HG02623 (cell line): Measurements from ENCODE around the gene OR52A5.
"Not testable (repeated sequence)": the region's sequence is repeated elsewhere in the genome, so short reads cannot be mapped to it uniquely, and the experiment has no call there.

Experiments used
- ATAC-seq: cut with Tn5 transposase; IDR thresholded peaks from one replicate; pipeline ENCODE4 v1.9.1; 2021; ENCODE audit warnings: moderate library complexity; ENCODE audit not compliant: unreplicated experiment

OR52A5 gene

DNA sequence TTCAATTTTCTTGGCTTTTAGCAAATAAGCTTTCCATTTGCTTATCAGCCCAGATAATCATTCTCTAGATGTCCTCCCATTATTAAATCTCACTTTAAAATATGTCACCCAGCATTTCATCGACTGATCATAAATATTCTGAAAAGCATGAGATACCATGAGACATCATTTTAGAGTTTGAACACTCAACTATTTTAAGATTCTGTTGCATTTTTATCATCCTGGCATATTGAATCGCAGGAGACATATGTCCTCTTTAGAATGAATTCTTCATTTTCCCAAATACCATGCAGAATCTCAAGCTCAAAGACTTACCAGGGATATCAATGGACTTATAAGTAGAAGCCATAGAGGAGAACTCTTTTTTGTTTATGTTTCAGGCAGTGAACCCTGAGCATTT is at the start of gene OR52A5:
TSS of gene OR52A5 (minus strand) at position 361 of the 400 bp plus-strand sequence. CDS start 5,714 bp downstream, outside the sequence.
- ATAC-seq: no peak

DNA sequence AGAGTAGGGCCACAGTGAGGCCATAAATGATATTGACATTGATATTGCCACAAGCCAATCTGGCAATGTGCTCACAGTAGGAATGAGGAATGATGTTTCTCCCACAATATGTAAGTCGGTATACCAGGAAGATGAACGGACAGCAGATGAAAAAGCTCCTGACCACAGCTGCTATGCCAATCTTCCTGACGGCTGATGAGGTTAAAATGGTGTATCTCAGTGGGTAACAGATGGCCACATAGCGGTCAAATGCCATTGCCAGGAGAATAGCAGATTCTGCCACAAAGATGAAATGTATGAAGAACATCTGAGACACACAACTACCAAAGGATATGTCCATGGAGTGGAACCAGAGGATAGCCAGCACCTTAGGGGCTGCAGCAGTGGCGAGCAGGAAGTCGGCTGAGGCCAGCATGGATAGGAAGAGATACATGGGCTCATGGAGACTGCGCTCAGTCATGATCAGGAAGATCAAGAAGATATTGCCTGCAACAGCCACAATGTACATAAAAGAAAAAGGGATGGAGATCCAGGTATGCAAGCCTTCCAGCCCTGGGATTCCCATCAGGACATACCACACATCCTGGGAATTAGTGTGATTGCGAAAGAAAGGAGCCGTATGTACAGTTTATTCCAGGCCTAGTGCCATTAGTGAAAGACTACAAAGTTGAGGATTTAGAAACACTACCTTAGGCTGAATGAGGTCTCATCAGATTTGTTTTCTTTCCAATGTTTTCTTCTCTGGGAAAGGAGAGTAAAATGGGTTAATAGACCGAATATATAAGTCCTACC is 40.1 kb upstream of the OR52A5 start:
- no peak for ATAC-seq

DNA sequence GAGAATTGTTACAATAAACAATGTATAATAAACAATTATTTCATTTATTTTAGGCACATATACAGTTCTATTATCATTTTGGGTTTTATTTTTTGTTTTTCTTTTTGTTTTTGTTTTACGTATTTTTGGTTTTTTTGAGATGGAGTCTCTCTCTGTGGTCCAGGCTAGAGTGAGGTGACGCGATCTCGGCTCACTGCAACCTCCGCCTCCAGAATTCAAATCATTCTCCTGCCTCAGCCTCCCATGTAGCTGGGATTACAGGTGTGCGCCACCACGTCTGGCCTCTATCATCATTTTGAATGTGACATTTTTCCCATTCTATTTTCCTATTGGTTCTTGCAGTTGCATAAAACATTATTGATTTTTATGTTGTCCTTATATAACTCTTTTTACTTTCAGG is 36.8 kb upstream of the OR52A5 start:
- no peak for ATAC-seq

DNA sequence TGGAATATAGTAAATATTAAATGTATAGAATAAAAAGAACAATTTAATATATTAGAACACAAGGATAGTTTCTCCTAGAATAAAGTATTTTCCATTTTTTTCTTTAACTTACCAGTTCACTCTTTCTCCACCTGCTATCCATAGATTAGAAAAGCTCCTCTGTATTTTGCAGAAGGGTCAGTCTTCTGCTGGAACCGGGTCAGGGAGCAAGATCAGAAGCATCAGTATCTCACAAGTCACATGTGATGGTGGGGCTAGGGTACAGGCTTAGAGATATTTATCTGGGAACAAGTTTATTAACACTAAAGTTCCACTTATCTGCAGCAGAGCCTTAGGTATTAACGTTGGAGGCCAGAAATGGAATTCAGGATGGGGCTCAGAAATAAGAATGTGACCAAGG is 33.7 kb upstream of the OR52A5 start:
- no peak for ATAC-seq

DNA sequence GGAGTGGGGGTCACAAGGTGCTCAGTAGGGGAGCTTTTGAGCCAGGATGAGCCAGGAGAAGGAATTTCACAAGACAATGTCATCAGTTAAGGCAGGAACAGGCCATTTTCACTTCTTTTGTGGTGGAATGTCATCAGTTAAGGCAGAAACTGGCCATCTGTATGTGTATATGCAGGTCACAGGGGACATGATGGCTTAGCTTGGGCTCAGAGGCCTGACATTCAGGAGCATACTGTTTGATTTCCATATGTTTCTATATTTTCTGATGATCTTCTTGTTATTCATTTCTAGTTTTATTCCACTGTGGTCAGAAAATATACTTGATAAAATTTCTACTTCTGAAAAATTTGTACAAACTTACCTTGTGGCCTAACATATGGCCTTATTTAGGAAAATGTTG is 27.7 kb upstream of the OR52A5 start:
- not testable (repeated sequence) for ATAC-seq

DNA sequence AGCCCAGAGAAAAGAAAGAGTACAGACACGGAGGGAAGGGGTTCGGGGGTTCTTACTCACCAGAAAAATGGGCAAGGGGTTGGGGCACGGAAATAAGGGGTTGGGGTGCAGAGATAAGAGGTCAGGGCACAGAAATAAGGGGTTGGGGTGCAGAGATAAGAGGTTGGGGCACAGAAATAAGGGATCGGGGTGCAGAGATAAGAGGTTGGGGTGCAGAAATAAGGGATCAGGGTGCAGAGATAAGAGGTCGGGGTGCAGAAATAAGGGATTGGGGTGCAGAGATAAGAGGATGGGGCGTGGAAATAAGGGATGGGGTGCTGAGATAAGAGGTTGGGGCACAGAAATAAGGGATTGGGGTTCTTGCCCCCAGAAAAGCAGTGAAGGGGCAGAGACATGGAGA is 26.7 kb upstream of the OR52A5 start:
- not testable (repeated sequence) for ATAC-seq

DNA sequence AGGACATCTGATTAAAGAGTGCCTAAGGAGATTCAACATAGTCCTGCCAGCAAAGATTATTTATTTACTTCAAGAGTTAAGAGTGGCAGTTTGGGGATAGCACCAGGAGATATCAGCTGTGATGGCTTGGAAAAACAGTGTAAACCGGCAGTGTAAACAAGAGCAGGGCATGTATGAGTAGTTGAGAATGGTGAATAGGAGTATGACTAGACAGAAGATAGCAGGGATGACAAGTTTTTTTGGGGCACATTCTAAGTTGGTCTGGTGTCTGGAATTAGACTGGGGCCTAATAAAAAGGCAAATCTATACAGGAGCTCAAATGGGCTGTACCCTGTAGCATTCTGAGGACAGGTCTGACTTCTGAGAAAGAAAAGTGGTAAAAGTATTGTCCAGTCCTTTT is 22.9 kb upstream of the OR52A5 start:
- not testable (repeated sequence) for ATAC-seq

DNA sequence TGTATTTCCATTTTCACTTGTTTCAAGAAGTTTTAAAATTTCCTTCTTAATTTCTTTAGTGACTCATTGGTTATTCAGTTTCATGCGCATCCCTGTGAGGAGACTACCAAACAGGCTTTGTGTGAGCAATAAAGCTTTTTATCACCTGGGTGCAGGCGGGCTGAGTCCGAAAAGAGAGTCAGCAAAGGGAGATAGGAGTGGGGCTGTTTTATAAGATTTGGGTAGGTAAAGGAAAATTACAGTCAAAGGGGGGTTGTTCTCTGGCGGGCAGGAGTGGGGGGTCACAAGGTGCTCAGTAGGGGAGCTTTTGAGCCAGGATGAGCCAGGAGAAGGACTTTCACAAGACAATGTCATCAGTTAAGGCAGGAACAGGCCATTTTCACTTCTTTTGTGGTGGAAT is 22.1 kb upstream of the OR52A5 start:
- ATAC-seq: not testable (repeated sequence)

DNA sequence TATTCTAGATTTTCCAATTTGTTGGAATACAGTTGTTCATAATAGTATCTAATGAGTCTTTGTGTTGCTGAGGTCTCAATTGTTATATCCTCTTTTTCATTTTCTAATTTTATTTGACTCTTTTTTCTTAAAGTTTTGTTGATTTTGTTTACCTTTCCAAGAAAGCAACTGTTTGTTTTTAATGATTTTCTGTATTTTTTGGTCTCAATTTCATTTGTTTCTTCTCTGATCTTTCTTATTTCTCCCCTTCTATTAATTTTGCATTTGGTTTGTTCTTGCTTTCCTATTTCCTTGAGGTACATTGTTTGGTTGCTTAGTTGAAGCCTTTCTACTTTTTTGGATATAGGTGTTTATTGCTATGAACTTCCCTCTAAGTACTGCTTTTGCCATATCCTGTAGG is 21.6 kb upstream of the OR52A5 start:
- ATAC-seq: no peak

DNA sequence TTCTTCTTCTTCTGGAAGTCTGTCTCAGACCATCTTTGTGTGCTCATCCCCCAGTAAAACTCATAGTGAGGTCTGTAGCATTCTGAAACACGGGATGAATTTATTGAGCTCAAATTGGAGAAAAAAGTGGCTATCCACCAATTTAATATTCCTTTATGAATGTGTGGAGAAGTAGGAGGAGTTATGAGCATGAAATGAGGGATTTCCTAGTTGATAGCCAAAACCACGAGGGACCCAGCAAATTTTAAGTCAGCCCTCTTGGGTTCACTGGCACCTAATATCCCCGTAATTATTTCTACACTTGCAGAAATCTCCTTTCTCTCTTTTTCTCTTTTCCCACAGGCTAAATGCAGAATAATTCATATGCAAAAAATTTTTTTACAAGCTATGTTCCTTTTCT is 16.5 kb upstream of the OR52A5 start, which contains the start of gene OR52A1:
TSS of gene OR52A1 (minus strand) at position 101 of the 400 bp plus-strand sequence. CDS start 2,388 bp downstream, outside the sequence.
- ATAC-seq: no peak

DNA sequence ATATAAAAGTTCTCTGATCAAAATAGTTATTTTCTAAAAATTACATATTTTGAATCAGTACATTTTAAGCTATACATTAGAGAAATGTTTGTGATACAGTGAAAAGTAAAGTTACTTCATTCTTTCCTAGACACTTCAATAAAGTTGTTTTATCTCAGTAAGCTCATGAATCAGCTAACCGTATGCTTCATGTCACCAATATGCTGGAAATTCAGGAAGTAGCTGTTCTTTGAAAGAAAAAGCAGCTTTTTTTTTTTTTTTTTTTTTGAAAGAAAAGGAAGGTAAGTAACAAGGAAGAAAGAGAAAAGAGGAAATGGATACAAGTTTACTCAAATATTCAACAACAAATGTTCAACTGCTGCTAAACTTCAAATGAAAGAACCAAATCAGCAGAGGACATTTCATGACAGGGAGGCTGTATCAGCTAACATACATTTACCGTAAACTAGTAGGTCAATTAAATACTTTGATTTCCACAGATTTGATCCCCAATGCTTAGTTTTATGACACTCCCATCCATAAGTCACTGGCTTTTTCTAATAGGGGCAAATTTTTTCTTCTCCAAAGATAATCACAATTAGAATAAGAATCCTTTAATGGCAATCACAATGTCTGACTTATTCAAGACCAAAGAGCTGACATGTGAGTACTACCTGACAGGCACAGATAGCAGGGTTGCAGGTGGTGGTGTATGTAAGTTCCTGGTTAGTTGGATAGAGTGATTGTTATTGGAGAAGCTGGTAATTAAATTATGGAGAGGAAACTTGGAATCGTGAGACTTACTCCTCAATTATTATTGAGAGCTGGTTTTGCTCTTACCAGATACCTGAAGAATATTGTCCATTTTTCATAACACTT is 15.6 kb upstream of the OR52A5 start:
- no peak for ATAC-seq

DNA sequence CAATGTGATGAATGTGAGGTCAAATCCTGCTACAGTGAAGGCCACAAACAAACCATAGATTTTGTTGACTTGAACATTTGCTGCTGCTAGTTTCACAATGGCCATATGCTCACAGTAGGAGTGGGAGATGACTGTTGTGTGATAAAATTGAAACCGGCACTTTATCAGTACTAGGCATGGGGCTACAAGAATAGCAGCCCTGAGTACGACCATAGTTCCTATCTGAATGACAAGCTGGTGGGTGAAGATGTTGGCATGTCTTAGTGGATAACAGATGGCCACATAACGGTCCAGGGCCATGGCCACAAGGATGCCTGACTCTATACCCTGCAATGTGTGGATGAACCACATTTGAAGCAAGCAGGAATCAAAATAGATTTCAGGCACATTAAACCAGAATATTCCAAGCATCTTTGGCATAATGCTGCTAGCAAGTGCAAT is 13.6 kb upstream of the OR52A5 start:
- no peak for ATAC-seq

DNA sequence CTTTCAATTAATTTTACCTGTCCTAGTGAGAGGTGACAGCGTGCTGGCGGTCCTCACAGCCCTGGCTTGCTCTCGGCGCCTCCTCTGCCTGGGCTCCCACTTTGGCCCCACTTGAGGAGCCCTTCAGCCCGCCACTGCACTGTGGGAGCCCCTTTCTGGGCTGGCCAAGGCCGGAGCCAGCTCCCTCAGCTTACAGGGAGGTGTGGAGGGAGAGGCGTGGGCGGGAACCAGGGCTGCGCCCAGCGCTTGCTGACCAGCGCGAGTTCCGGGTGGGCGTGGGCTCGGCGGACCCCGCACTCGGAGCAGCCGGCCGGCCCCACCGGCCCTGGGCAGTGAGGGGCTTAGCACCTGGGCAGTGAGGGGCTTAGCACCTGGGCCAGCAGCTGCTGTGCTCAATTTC is 6.0 kb upstream of the OR52A5 start:
- not testable (repeated sequence) for ATAC-seq

DNA sequence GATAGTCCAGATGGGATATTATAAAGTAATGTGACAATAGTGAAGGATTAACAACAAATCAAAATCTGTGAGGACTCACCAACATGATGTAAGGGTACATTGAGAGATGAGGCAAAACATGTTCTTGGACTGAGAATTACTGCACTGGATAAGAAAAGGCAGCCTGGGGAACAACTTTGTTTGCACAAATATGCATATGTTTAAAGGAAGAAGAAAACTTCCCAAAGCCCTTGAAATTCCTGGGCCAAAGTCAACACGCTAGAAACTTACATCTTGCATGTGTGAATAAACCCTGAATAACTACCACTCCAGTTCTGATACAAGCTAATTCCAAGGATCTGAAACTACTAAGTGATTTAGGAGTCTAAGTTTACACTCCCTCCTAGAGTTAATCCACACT is 1.1 kb downstream of the OR52A5 start:
- no peak for ATAC-seq

DNA sequence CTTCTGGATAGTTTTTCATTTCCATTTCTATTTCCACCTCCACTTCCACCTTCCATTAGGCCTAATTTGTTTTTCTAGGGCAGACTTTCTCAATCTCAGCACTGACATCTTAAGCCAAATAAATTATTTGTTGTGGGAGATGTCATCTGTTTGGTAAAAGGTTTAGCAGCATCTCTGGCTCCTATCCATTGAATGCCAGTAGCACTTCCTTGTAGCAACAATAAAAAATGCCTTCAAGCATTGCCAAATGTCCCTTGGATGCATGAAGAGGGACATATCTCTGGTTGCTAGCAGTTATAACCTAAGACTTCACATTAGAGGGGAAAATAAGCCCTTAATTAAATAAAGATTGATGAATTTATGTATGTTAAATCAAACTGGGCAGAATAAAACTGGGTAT is 1.9 kb downstream of the OR52A5 start:
- no peak for ATAC-seq

DNA sequence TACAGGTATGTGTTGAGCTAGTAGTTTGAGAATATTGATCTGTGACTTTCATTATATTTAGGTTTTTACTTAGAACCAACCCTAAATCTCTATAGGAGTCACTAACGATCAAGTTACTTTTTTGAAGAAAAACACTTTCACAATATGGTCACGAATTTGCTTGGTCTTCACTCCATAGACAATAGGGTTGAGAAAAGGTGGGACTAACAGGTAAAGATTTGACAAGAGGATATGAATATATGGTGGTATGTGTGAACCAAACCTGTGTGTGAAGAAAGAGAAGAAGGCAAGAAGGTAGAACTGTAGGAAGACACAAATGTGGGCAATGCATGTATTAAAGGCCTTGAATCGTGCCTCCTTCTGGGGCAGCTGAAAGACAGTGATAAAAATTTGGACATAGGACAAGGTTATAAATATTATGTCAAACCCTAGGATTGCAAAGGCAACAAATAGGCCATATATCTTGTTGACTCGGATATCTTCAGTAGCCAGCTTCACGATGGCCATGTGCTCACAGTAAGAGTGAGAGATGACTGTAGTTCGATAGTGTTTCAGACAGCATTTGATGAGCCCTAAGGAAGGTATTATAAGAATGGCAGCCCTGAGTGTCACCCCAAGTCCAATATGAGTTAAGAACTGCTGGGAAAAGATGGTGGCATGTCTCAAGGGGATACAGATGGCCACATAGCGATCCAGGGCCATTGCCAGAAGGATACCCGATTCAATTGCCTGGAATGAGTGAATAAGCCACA is 6.4 kb downstream of the OR52A5 start:
- ATAC-seq: no peak

DNA sequence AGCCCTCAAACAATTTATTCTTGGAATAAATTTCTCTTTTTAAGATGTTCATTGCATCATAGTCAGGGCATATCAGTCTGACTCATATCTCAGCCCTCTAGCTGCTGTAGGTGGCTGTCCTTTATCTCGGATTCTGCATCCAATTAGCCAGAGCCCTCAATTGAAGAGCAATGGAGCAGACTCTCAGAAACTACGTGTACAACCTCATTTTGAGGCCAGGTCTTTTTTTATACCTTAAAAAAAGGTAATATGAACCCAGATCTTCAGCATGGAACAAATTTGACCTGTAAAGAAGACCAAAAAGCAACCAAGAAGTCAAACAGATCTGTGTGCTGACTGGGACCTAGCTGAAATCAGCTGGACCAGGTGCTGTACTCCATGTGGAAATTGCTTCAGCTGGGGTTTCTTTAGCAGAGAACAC is 8.7 kb downstream of the OR52A5 start:
- no peak for ATAC-seq

DNA sequence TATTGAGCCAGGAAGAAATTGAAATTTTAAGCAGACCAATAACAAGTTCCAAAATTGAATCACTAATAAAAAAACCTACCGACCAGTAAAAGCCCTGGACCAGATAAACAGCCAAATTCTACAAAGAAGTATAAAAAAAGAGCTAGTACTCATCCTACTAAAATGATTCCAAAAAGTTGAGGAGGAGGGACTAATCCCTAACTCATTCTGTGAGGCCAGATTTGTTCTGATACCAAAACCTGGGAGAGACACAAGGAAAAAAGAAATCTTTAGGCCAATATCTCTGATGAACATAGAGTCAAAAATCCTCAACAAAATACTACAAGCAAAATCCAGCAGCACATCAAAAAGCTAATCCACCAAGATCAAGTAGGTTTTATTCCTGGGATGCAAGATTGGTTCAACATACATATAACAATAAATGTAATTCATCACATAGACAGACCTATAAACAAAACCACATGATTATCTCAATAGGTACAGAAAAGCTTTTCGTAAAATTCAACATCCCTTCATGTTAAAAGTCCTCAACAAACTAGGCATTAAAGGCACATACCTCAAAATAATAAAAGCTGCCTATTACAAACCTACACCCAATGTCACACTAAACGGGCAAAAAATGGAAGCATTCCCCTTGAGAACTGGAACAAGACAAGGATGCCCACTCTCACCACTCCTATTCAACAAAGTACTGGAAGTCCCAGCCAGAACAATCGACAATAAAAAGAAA is 13.1 kb downstream of the OR52A5 start:
- ATAC-seq: no peak

DNA sequence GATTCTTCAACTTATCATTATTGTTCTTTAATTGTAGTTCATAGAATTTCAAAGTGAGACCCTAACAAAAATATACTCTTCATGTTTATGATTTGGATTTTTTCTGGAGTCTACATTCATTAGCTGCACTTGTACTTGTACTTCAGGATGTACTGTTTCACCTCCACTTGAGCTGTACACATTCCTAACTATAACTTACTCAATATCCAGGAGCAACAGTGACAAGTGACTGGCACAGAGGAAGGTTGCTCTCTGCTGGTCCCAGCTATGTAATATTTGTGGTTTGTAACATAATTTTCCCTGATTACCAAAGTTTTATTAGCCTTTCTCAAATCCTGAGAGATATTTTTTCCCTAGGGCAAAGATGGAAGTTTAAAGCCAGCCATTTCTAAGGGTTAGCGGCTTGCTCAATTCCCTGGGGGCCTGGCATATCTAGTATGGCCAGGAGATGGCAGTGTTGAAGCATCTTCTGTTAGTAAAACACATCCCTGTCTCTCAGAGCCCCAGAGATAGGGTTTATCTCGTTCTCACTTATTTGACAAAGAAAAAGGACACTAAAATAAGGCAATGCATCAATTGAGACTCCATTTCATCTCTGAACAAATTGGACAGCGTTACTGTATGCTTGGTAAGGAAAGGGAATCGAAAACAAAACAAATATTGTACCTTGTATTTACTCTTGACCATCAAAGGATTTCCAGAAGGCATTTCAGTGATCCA is 14.2 kb downstream of the OR52A5 start:
- peak; percentile 96 for ATAC-seq

DNA sequence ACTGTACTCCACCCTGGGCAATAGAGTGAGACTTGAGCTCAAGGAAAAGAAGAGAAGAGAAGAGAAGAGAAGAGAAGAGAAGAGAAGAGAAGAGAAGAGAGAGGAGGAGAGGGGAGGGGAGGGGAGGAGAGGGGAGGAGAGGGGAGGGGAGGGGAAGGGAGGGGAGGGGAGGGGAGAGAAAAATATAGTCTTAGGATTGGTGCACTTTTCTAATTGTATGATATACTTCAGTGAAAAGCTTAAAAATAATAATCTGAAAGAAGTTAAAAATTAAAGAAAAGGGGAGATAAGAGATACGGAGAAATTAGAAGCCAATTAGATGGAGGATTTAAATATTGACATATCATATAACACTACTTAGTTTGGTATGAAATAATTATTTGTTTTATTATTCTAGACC is 19.3 kb downstream of the OR52A5 start:
- ATAC-seq: no peak
